GDM1 (cell line): Measurements from ENCODE around the gene MYO1A.
"Not testable (repeated sequence)": the region's sequence is repeated elsewhere in the genome, so short reads cannot be mapped to it uniquely, and the experiment has no call there.

Source experiments
- DNase-seq: peaks from one replicate; lab custom pipeline; 2025; lab: John Stamatoyannopoulos, UW

The MYO1A gene

DNA sequence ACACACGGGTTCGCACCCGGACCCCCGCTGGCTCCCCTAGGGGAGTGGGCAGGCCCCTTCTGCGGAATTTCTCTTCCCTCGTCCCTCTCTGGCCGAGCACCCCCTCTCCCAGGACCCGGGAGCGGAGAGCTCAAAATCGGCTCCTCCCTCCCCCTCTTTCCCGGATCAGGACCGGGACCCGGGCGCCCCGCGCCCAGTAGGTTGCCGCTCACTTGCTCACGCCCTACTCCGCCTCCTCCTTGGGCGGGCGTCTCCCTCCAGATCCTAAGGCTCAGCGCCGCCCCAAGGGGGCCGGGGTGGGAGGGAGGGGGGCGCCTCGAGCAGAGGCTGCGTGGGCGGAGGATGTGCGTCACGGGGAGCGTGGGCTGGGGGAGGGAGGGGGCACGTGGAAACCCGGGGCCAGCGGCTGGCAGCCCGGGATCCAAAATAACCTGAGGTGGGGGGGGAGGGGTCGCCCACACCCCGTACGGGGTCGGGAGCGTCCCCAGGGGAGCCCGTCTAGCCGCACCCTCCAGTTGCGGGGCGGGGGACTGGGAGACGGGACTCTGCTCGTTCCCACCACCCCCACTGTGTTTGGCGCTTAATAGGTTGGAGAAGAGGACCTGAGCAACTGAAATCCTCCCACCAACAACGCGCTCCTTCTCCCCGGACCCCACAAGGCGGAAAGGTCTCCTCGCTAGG is 37.2 kb upstream of the MYO1A start:
- DNase-seq: peak; percentile 86

DNA sequence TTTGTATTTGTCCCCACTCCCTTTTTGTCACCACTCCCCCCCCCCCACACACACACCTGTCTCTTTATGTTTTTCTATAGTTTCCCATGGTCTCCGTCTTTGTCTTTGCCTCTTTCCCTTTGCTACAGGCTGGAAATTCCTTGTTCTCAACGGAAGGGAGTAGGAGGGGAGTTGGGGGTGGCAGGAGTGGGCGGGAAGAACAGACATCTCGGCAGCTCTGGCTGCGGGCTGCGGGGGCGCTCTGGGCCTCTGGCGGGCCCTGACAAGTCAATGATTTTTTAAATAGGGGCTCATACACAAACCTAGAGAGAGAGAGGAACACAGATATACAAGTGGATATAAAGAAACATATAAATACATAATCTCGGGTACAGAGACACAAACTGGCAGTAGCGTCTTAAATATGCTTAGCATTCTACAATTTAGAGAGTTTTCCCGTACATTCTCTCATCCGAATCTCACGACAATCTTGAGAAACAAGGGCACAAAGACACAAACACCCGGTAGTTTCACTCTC is 36.6 kb upstream of the MYO1A start:
- peak; percentile 20 for DNase-seq

DNA sequence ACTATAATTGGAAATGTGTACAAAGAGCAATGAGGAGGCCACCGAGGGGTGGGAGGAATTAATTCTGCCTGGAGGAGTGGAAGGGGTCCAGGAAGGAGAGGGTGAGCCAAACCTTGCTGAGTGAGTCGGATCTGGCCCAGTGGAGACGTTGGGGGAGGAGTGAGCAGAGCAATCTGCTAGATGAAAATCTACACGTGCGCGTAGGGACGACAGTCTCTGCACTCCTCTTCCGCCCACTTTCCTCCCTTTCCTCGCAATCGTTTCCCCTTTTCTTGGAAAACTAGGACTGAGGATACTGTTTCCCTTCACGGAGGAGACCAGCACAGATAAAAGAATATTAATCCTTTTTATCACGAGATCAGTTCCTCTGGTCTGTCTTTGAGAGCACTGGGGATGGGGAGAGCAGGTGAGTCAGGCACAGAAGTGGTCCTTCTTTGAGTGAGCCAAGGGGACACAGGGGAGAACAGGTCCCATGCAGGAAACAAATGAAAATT is 36.1 kb upstream of the MYO1A start:
- DNase-seq: no peak

DNA sequence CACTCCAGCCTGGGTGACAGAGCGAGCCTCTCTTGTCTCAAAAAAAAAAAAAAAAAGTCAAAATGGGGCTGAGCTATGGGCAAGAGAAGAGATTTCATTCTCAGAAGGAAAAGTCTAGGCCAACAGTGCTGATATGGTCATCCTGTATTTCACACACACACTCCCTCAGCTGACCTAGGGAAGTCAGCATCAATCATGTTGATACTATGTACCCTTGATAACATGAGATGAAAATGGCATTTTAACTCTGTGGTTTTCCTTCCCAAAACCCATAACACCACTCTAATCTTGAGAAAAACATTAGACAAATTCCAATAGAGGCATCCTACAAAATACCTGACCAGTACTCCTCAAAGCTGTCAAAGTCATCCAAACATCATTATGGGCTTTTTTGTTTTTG is 30.9 kb upstream of the MYO1A start:
- DNase-seq: no peak

DNA sequence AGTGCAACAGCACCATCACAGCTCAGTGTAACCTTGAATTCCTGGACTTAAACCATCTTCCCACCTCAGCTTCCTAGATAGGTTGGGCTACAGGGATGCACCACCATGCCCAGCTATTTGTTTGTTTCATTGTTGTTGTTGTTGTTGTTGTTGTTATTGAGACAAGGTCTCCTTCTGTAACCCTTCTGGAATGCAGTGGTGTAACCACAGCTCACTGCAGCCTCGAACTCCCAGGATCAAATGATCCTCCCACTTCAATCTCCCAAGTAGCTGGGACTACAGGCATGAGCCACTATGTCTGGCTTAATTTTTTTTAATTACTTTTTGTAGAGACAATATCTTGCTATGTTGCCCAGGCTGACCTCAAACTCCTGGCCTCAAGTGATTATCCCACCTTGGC is 29.9 kb upstream of the MYO1A start:
- DNase-seq: no peak

DNA sequence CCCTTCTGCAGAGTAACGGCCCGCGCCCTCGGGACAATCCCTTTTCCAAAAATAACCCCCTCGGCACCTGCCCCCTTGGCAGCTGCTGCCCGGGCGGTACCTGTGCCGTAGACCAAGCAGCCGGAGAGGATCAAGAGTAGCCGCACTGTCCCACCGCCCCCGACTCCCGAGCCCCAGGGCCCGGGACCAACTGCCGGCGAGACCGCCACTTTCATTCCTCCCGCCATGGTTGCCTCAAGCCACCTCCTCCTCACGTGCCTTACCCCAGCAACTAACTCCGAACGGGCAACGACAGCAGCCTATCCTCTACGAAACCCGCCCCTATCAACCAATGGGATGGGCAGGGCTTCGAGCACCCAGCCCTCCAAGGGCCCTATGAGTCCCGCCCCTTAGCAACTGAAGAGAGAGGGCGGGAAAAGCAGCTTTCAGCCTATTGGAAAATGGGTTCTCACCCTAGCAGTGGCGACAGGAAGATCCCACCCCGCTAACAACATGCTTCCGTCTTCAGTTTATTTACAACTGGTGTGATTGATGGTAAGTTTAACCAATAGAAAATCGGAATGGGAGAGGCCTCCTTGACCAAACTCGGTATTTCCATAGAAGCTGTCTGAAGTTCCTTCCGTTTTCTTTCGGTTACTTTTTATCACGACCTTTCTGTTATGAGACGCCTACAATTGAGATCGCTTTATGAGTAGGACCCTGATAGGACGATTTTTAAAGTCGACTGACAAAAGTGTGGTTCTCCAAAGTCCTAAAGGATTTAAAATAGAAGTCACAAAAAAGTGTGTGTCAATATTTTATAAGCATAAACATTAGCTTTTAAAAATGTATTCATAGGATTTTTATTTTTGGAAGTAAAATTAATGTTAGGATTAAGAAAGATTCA is 28.8 kb upstream of the MYO1A start, which contains the start of gene NEMP1:
TSS of gene NEMP1 (minus strand) at position 273 of the 886 bp plus-strand sequence. CDS start at position 227, 46 bp downstream.
- peak; percentile 100 for DNase-seq

DNA sequence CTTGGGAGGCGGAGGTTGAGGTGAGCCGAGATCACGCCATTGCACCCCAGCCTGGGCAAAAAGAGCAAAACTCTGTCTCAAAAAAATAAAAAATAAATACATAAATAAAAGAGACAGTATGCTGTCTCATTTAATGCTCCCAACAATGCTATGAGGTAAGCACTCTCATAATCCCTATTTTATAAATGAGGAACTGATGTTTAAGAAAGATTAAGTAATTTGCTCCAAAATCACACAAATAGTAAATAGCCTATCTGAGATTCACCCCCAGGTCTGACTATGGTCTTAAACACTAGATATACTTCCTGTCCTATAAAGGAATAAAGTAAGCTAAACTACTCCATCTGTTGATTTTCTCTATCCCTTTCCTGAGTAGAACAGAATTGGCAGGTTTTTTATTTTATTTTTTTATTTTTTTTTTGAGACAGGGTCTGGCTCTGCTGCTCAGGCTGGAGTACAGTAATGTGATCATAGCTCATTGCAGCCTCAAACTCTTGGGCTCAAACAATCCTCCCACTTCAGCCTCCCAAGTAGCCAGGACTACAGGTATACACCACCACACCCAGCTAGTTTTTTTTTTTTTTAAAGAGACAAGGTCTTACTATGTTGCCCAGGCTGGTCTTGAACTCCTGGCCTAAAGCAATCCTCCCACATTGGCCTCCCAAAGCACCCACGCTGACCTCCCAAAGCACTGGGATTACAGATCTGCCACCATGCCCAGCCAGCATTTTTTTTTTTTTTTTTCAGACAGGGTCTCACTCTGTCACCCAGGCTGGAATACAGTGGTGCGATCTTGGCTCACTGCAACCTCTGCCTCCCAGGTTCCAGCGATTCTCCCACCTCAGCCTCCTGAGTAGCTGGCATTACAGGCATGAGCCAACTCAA is 23.9 kb upstream of the MYO1A start:
- DNase-seq: not testable (repeated sequence)

DNA sequence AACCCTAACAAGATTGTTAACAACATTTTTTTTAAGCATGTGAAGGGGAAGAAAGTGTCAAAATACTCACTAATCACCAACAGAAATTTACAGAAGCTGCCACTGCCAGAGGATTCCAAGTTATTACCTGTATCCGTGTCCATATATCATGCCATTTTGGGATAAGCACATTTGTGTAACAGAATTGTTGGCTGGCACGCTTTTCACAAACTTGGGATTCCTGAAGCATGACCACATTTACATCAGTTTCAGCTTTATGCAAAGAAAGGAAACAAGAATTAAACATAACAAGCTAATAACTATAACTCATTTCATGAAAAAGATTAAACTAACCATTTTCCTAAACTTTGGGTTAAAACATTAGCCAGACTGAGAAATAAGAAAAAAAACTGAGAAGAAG is 22.7 kb upstream of the MYO1A start:
- no peak for DNase-seq

DNA sequence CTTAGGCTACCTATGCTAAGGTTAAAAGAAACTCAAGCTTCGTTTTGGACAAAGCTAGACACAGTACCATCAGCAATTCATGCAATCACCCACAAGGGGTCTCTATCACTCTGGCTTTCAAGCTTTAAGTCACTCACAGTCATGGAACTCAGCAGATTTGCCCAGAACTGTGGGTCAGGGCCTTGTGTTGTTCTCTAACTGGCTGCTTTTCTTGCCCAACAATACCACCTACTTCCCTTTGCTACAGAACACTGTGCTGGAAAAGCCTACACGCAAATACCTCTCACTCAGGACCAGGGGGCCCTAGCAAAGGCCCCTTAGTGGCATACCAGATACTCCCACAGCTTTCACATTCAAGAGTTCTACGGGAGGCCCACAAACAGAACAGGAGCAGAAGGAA is 19.6 kb upstream of the MYO1A start:
- DNase-seq: peak; percentile 80

DNA sequence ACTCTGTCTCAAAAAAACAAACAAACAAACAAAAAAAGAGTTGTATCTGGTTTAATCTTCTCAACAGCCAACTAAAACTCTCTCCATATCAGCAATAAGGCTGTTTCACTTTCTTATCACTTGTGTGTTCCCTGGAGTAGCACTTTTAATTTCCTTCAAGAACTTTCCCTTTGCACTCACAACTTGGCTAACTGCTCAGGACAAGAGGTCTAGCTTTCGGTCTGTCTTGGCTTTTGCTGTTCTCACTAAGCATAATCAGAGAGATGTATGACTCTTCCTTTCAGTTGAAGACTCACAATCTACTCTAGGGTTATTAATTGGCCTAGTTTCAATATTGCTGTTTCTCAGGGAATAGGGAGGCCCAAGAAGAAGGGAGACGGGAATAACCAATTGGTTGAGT is 16.3 kb upstream of the MYO1A start:
- DNase-seq: no peak

DNA sequence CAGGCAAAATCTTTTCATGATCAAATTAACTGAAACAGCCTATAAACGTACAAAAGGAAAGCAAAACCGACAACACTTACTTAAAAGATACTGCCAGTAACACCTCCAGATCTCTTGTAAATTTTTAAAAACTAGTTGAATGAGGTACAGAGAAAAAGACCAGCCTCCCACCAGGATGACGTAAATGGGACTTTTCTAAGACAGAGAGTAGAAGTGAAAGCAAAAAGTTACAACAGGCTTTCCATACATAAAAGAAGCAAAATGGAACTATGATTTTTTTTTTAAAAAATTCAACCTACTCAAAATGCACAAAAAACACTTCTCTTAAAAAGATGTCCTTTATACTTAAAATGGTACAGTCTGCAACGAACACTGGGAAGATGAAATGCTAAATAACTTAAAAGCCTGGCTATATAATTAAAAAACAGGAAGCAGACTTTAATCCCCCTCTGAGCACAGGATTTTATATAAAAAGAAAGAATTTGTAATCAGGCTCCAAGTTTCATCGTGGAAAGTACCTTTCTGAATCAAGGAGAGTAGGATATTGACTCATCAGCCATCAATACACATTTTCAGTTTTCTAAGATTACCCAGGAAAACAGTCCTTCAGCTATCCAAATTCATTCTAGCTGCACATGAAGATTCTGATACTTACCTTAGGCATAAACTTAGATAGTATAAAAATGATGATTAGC is 14.2 kb upstream of the MYO1A start:
- no peak for DNase-seq

DNA sequence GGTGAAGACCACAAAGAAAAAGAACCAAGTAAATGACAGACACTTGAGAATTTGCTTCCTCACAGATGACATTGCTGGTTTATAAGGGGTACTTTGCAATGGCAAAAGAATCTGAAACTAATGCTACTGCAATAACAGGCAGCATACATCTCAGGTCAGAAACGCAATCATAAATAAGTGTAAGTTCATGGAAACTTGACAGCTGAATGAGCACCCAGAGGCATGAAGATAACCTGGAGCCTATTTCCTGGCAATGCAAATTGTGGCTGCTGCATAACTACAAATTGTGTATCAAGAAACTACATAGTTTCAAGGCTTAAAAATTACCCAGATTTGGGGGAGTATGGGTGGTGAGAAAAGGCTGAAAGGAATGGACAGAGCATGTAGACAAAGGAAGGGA is 8.5 kb upstream of the MYO1A start:
- DNase-seq: no peak

DNA sequence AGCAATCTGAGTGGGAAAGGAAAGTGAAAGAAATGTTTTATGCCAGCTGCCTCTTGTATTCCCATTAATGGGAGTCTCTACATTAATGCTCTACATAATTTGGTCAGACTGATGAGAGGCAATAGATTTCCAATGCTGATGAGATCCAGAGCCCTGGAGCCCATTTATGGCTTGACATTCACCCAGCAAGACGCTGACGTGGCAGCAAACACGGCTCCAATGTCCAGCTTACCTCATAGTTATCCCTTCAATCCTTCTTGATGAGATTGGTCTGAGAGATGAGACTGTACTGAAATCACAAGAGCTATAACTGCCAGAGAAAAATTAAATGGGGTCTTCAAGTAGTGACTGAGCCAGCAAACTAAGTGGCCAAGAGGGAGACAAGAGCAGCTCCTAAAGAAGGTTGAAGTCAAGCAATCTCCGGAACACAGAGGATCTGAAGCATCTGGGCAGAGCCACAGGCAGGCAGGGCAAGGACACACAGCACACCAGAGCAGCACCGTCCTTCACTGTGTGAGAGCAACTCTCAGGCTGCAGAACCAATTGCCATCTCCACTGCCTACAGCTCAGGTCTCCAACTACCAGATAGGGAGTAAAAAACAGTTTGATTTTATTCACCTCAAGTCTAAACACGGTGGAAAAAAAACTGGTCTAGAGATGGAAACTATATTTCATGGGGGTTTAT is 7.3 kb upstream of the MYO1A start:
- DNase-seq: no peak

DNA sequence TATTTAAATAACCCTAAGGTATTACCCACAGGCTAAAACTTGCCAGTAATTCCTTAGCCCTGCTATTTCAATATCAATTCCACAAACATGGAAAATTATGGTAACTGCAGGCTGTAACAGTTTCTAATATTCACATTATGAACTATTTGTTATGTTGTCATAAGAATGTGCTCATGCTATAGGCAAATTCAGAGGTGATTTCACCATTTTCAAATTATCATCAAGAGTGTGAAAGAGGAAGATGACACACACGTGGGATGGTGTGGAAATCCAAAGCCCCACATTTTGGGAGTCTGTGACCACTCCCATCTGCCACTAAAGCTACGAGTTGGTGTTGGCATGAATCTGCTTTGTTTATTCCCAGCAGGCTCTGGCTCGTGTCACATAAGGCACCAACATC is 5.9 kb upstream of the MYO1A start:
- no peak for DNase-seq

DNA sequence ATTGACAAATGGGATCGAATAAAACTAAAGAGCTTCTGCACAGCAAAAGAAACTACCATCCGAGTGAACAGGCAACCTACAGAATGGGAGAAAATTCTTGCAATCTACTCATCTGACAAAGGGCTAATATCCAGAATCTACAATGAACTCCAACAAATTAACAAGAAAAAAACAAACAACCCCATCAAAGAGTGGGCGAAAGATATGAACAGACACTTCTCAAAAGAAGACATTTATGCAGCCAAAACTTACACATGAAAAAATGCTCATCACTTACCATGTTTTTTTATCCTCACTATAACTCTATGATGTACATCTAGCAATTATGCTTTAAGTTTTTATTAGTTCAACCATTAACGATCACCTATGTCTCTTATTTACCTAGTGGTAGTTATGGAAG is 4.0 kb upstream of the MYO1A start:
- DNase-seq: not testable (repeated sequence)

DNA sequence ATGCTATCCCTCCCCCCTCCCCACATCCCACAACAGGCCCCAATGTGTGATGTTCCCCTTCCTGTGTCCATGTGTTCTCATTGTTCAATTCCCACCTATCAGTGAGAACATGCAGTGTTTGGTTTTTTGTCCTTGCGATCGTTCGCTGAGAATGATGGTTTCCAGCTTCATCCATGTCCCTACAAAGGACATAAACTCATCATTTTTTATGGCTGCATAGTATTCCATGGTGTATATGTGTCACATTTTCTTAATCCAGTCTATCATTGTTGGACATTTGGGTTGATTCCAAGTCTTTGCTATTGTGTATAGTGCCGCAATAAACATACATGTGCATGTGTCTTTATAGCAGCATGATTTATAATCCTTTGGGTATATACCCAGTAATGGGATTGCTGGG is 3.2 kb upstream of the MYO1A start:
- DNase-seq: not testable (repeated sequence)

DNA sequence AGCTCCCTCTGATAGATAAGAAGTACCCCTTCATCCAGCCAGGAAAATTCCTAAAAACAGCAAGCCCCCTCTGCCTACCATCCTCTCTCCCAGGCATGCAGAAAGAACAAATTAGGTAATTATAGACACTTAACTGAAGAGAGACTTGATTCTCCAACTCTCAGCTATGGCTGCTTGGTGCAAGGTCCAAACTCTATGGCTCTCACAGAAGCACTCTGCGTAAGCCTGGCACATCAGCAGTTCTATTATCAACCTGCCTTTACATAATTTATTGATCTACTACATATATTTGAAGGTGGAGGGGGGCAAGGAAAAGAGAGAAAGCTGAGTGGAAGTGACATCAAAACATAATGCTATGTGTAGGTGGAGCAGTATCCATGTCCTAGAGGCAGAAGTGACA is 1.1 kb upstream of the MYO1A start:
- no peak for DNase-seq

DNA sequence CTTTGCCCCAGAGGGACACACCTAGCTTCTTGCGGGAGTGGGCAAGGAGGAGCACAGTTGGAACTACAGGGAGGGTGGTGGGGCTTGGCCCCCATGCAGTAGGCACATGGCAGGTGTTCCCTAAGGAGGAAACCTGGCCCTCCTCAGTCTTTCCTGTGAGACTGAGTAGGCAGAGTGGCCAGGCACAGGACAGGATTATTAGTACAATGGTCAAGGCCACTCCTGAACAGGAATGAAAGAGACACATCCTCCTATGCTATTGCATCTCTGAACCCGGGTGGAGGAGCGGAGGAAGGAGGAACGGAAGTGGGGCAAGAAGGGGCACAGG is 846 bp downstream of the MYO1A start:
- no peak for DNase-seq

DNA sequence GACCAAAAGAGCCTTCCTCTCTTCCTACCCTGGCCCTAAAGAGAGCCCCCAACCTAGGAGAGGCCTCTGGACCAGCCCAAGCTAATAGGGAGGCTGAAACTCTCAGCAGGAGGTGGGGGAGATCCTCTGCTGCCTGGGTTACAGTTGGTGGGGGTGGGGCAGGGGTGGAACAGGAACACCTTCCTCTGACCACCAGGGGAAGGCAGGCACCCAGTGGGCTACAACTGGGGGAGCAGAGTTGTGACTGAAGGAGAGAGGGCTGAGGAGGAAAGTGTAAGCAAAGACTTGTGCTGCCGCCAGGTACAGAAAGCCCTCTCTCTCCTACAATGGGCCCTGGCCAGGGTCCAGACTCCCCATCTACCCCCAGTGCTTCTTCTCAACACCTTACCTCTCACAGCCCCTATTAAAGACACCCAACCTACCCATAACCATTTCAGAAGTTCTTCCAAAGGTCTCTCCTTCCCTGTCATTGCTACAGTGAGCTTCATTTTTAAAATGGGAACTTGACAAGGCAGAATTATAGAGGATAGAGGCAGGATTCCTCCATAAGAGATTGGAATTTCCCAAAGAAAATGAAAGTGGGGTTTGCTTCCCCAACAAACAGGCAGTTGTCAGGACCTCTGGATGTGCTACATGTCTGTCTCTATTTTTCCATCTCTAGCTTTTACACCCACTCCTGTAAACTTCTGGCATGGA is 1.4 kb downstream of the MYO1A start:
- DNase-seq: no peak

DNA sequence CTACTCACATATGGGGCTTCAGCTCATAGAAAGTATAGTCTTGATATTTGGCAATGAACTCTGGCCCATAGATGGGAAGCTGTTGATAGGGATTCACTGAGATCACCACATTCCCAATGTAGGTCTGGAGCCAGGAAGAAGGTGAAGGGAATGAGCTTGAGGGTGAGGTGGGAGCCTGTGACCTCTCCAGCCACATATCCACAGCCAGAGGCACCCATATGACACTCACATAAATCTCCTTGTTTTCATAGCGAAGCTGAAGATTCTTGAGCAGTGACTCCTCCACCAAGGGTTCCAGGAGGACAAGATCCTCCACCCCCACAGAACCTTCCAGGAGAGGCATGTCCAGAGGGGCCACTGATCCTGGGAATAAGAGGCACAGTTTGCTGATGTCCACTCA is 1.9 kb downstream of the MYO1A start:
- DNase-seq: no peak
